HepG2 (cell line): ENCODE results near the gene NAA35. TPM values are rescaled to one million over a fixed set of nuclear protein-coding genes. Genes with fewer than 3 reads are reported as not detected.

Experiments used
- AKAP8 ChIP-seq: sonication (generic); formaldehyde crosslinking; IDR thresholded peaks from 2 replicates; pipeline ENCODE4 v1.5.1; 2020; ENCODE audit warnings: mild to moderate bottlenecking, missing genetic modification reagents
- ARNT2 ChIP-seq: sonication (generic); formaldehyde crosslinking; IDR thresholded peaks from 2 replicates; pipeline ENCODE4 v1.8.0; 2022; ENCODE audit warnings: mild to moderate bottlenecking, low read depth, missing genetic modification reagents, moderate library complexity
- BRF2 ChIP-seq: sonication (generic); formaldehyde crosslinking; IDR thresholded peaks from 2 replicates; pipeline ENCODE4 v1.8.1; 2022; ENCODE audit warnings: mild to moderate bottlenecking, missing genetic modification reagents
- CREB1 ChIP-seq, 2 experiments: fragments of 450-650 bp in 1 of 2; IDR thresholded peaks; 2 replicates each; pipeline ENCODE4 v1.6.1; 2016 to 2017; ENCODE audit warnings: control low read depth in 1 of 2, mild to moderate bottlenecking in 1 of 2, missing compliant biosample characterization in 1 of 2, missing genetic modification characterization in 1 of 2
- ELF1 ChIP-seq: sonication (generic); formaldehyde crosslinking; IDR thresholded peaks from 2 replicates; pipeline ENCODE4 v1.4.0; 2020; ENCODE audit warnings: missing genetic modification reagents
- ERF ChIP-seq: IDR thresholded peaks from 2 replicates; pipeline ENCODE4 v1.6.1; 2018; ENCODE audit warnings: missing biosample characterization, missing genetic modification reagents
- EZH2 ChIP-seq: conservative IDR thresholded peaks from 2 replicates; pipeline ENCODE4 v1.6.1; 2012; ENCODE audit warnings: mild to moderate bottlenecking, low read depth, low read length, moderate library complexity
- HNF4A ChIP-seq: sonication (generic); formaldehyde crosslinking; IDR thresholded peaks from 2 replicates; pipeline ENCODE4 v1.4.0; 2020; ENCODE audit warnings: missing genetic modification reagents
- HOXA5 ChIP-seq: sonication (generic); formaldehyde crosslinking; IDR thresholded peaks from 2 replicates; pipeline ENCODE4 v1.4.0; 2020; ENCODE audit warnings: missing genetic modification reagents
- NKX3-1 ChIP-seq: sonication (generic); formaldehyde crosslinking; IDR thresholded peaks from 2 replicates; pipeline ENCODE4 v1.5.0; 2020; ENCODE audit warnings: missing genetic modification reagents
- NPAS2 ChIP-seq: sonication (generic); formaldehyde crosslinking; IDR thresholded peaks from 2 replicates; pipeline ENCODE4 v1.8.0; 2022; ENCODE audit warnings: mild to moderate bottlenecking, missing genetic modification reagents, borderline replicate concordance
- NRL ChIP-seq: sonication (generic); formaldehyde crosslinking; IDR thresholded peaks from 2 replicates; pipeline ENCODE4 v1.5.0; 2020; ENCODE audit warnings: missing genetic modification reagents, mild to moderate bottlenecking, moderate library complexity, borderline replicate concordance
- PAWR ChIP-seq: sonication (generic); formaldehyde crosslinking; IDR thresholded peaks from 2 replicates; pipeline ENCODE4 v1.4.0; 2020; ENCODE audit warnings: missing genetic modification reagents, mild to moderate bottlenecking, borderline replicate concordance
- PHF21A ChIP-seq: sonication (generic); formaldehyde crosslinking; IDR thresholded peaks from 2 replicates; pipeline ENCODE4 v1.5.0; 2020; ENCODE audit warnings: mild to moderate bottlenecking, missing genetic modification reagents
- PHF8 ChIP-seq: sonication (generic); formaldehyde crosslinking; IDR thresholded peaks from 2 replicates; pipeline ENCODE4 v1.5.0; 2020; ENCODE audit warnings: missing genetic modification reagents
- PRPF4 ChIP-seq: fragments of 200-400 bp; formaldehyde crosslinking; IDR thresholded peaks from 2 replicates; pipeline ENCODE4 v1.6.1; 2016; ENCODE audit warnings: low read length, low read depth; ENCODE audit not compliant: poor library complexity, severe bottlenecking
- RARG ChIP-seq: sonication (generic); formaldehyde crosslinking; IDR thresholded peaks from 2 replicates; pipeline ENCODE4 v1.4.0; 2020; ENCODE audit warnings: low read depth, mild to moderate bottlenecking, missing genetic modification reagents
- SKI ChIP-seq: fragments of 450-650 bp; IDR thresholded peaks from one replicate; pipeline ENCODE4 v1.6.1; 2018; ENCODE audit warnings: mild to moderate bottlenecking; ENCODE audit not compliant: partially characterized antibody
- SMARCE1 ChIP-seq: fragments of 450-650 bp; IDR thresholded peaks from 2 replicates; pipeline ENCODE4 v1.6.1; 2017; ENCODE audit warnings: borderline replicate concordance
- ZNF263 ChIP-seq: sonication (generic); formaldehyde crosslinking; IDR thresholded peaks from 2 replicates; pipeline ENCODE4 v1.4.0; 2020; ENCODE audit warnings: missing genetic modification reagents
- ZNF615 ChIP-seq: sonication (generic); formaldehyde crosslinking; IDR thresholded peaks from 2 replicates; pipeline ENCODE4 v1.5.0; 2020; ENCODE audit warnings: mild to moderate bottlenecking, missing genetic modification reagents, borderline replicate concordance
- ZNF773 ChIP-seq: sonication (generic); formaldehyde crosslinking; IDR thresholded peaks from 2 replicates; pipeline ENCODE4 v1.4.0; 2020; ENCODE audit warnings: missing genetic modification reagents, borderline replicate concordance
- ZNF777 ChIP-seq: sonication (generic); formaldehyde crosslinking; IDR thresholded peaks from 2 replicates; pipeline ENCODE4 v1.4.0; 2020; ENCODE audit warnings: missing genetic modification reagents
- ZNF883 ChIP-seq: sonication (generic); formaldehyde crosslinking; IDR thresholded peaks from 2 replicates; pipeline ENCODE4 v1.5.1; 2020; ENCODE audit warnings: mild to moderate bottlenecking, missing genetic modification reagents; ENCODE audit errors: not compliant biosample characterization
- polyA plus RNA-seq, 8 experiments: library from polyadenylated mRNA; depleted of rRNA in 3 of 8; stranded (reverse) in 7 of 8; unstranded in 1 of 8; fragments of >200 nt; fragmentation: Illumina TruSeq in 4 of 8; extraction: Trizol in 4 of 8; gene quantifications; 2 replicates each; pipeline versions ENCODE4 v1.2.1 to v1.2.3, GENCODE V29; 2011 to 2016; ENCODE audit warnings: low read depth in 4 of 8, missing spikeins in 1 of 8, mixed read lengths in 1 of 8; ENCODE audit not compliant: insufficient read depth in 1 of 8
- total RNA-seq, 5 experiments: library from RNA; depleted of rRNA; stranded (reverse); fragments of >200 nt; fragmentation: Illumina TruSeq; extraction: Trizol; gene quantifications; 2 replicates each; pipeline ENCODE4 v1.2.3, GENCODE V29; 2016; ENCODE audit warnings: low read depth in 1 of 5
- TF ChIP-seq, protein P1 (sequence below): sonication (generic); formaldehyde crosslinking; IDR thresholded peaks from 2 replicates; pipeline ENCODE4 v1.4.0; 2020; ENCODE audit warnings: missing genetic modification reagents, mild to moderate bottlenecking, borderline replicate concordance
- TF ChIP-seq, protein P2 (sequence below): sonication (generic); formaldehyde crosslinking; IDR thresholded peaks from 2 replicates; pipeline ENCODE4 v1.9.0; 2022; ENCODE audit warnings: missing genetic modification reagents, mild to moderate bottlenecking, borderline replicate concordance

Gene NAA35
- total and polyA plus RNA-seq, 2 of the 13 experiments (the other 11 are each of a cell fraction or from before 2014, with no cell fraction given) = 21.6 to 28.9 TPM

GRCh38 chr9:85940832-85941621 is at the start of gene NAA35 (continued):
- TF ChIP-seq, protein P1, sequence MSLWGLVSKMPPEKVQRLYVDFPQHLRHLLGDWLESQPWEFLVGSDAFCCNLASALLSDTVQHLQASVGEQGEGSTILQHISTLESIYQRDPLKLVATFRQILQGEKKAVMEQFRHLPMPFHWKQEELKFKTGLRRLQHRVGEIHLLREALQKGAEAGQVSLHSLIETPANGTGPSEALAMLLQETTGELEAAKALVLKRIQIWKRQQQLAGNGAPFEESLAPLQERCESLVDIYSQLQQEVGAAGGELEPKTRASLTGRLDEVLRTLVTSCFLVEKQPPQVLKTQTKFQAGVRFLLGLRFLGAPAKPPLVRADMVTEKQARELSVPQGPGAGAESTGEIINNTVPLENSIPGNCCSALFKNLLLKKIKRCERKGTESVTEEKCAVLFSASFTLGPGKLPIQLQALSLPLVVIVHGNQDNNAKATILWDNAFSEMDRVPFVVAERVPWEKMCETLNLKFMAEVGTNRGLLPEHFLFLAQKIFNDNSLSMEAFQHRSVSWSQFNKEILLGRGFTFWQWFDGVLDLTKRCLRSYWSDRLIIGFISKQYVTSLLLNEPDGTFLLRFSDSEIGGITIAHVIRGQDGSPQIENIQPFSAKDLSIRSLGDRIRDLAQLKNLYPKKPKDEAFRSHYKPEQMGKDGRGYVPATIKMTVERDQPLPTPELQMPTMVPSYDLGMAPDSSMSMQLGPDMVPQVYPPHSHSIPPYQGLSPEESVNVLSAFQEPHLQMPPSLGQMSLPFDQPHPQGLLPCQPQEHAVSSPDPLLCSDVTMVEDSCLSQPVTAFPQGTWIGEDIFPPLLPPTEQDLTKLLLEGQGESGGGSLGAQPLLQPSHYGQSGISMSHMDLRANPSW (CRISPR knock-in tag) = no peak
- TF ChIP-seq ZNF773 (CRISPR knock-in tag) (peak; percentile 61; the same call in 1 of the 2 replicates), ELF1 (CRISPR knock-in tag) (peak; percentile 91), HNF4A (peak; percentile 50; the same call in 1 of the 2 replicates), HOXA5 (no peak; the same call in 1 of the 2 replicates), NKX3-1 (CRISPR knock-in tag) (no peak), BRF2 (CRISPR knock-in tag) (no peak), PHF8 (CRISPR knock-in tag) (peak; percentile 84), AKAP8 (CRISPR knock-in tag) (no peak), ERF (CRISPR knock-in tag) (no peak; the same call in 1 of the 2 replicates), PHF21A (CRISPR knock-in tag) (peak; percentile 49), ZNF263 (CRISPR knock-in tag) (no peak), SKI (peak; percentile 24), ZNF777 (CRISPR knock-in tag) (peak; percentile 63), ARNT2 (CRISPR knock-in tag) (peak; percentile 81; the same call in 1 of the 2 replicates), ZNF615 (CRISPR knock-in tag) (no peak), SMARCE1 (no peak), PRPF4 (no peak), ZNF883 (CRISPR knock-in tag) (peak; percentile 66), NRL (peak; percentile 50; the same call in 1 of the 2 replicates), CREB1 (IDR thresholded peaks at IDR 0.05) (peak; percentile 41), CREB1 (CRISPR knock-in tag; IDR thresholded peaks at IDR 0.05) (peak; percentile 75), EZH2 (no peak), RARG (CRISPR knock-in tag) (no peak), PAWR (CRISPR knock-in tag) (no peak), NPAS2 (CRISPR knock-in tag) (no peak)
- TF ChIP-seq, protein P2, sequence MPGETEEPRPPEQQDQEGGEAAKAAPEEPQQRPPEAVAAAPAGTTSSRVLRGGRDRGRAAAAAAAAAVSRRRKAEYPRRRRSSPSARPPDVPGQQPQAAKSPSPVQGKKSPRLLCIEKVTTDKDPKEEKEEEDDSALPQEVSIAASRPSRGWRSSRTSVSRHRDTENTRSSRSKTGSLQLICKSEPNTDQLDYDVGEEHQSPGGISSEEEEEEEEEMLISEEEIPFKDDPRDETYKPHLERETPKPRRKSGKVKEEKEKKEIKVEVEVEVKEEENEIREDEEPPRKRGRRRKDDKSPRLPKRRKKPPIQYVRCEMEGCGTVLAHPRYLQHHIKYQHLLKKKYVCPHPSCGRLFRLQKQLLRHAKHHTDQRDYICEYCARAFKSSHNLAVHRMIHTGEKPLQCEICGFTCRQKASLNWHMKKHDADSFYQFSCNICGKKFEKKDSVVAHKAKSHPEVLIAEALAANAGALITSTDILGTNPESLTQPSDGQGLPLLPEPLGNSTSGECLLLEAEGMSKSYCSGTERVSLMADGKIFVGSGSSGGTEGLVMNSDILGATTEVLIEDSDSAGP = peak; percentile 78; the same call in 1 of the 2 replicates
